IPS DF 6.9 (cell line): ENCODE data around the gene CACNA2D4.
"Not testable (repeated sequence)": the region's sequence is repeated elsewhere in the genome, so short reads cannot be mapped to it uniquely, and the experiment has no call there.

ENCODE experiments used
- DNase-seq: peaks from one replicate; pipeline ENCODE4 v3.0.0-alpha.2; 2013; ENCODE audit warnings: low read depth, low spot score
- H3K27ac ChIP-seq: one replicate; pipeline ENCODE4 v1.5.1; 2013; ENCODE audit warnings: low read length, control low read depth
- H3K27me3 ChIP-seq: 2 replicates; pipeline ENCODE4 v1.6.1; 2013; ENCODE audit warnings: mild to moderate bottlenecking, low read length; ENCODE audit not compliant: control insufficient read depth, insufficient read depth
- H3K36me3 ChIP-seq: 2 replicates; pipeline ENCODE4 v1.6.1; 2013; ENCODE audit warnings: low read length; ENCODE audit not compliant: control insufficient read depth, insufficient read depth
- H3K4me1 ChIP-seq: 2 replicates; pipeline ENCODE4 v1.6.1; 2013; ENCODE audit warnings: low read length; ENCODE audit not compliant: control insufficient read depth, insufficient read depth
- H3K4me3 ChIP-seq: 2 replicates; pipeline ENCODE4 v1.5.1; 2013; ENCODE audit warnings: mild to moderate bottlenecking, low read length
- H3K9me3 ChIP-seq: 2 replicates; pipeline ENCODE4 v1.6.1; 2013; ENCODE audit warnings: low read length, inconsistent platforms; ENCODE audit not compliant: control insufficient read depth, insufficient read depth
- WGBS: extraction: QIAGEN DNeasy Blood & Tissue Kit; methylation state at CpG from one replicate; pipeline ENCODE4 v1.1.7; 2013; ENCODE audit warnings: mixed read lengths, missing lambda C conversion rate; ENCODE audit not compliant: insufficient read length, insufficient coverage; 5-methylcytosine and 5-hydroxymethylcytosine counted together

CACNA2D4 gene

GRCh38 chr12:1945502-1945901, 27.1 kb upstream of the CACNA2D4 start:
- H3K4me3 ChIP-seq, DNase-seq, H3K27ac ChIP-seq, H3K27me3 ChIP-seq, H3K36me3 ChIP-seq, H3K9me3 ChIP-seq, H3K4me1 ChIP-seq: not testable (repeated sequence)
- no CpG with 5 or more reads among the region's 5 CpGs for WGBS

- Histone ChIP-seq H3K36me3 (no peaks in the 10 kb centered on the region), H3K4me3 (no peak overlapping the region), H3K27me3 (no peaks in the 10 kb centered on the region), H3K4me1 (no peaks in the 10 kb centered on the region; the same call in 1 of the 2 replicates), H3K9me3 (no peaks in the 10 kb centered on the region), H3K27ac (no peak overlapping the region)
- no CpG with 5 or more reads among the region's 16 CpGs for WGBS
- peak; percentile 58 for DNase-seq
These were observed 21.6 kb upstream of the CACNA2D4 start for GRCh38 chr12:1939801-1940607.

- DNase-seq, result no peak
- Histone ChIP-seq H3K36me3 (no peaks in the 10 kb centered on the region), H3K27me3 (no peaks in the 10 kb centered on the region), H3K4me3 (no peak overlapping the region), H3K9me3 (no peaks in the 10 kb centered on the region), H3K4me1 (no peaks in the 10 kb centered on the region; the same call in 1 of the 2 replicates), H3K27ac (no peak overlapping the region)
- WGBS, result no CpG with 5 or more reads among the region's 10 CpGs
These were observed 20.9 kb upstream of the CACNA2D4 start for GRCh38 chr12:1939331-1939730.

- Histone ChIP-seq H3K4me3 (no peak overlapping the region), H3K27me3 (no peaks in the 10 kb centered on the region), H3K36me3 (no peaks in the 10 kb centered on the region), H3K9me3 (no peaks in the 10 kb centered on the region), H3K4me1 (no peaks in the 10 kb centered on the region; the same call in 1 of the 2 replicates), H3K27ac (no peak overlapping the region)
- no peak for DNase-seq
- no CpG with 5 or more reads among the region's 12 CpGs for WGBS
These were observed 19.2 kb upstream of the CACNA2D4 start for GRCh38 chr12:1937481-1938224.

- H3K27ac ChIP-seq, result no peak overlapping the region
- no peak overlapping the region for H3K4me3 ChIP-seq
- no peaks in the 10 kb centered on the region; the same call in 1 of the 2 replicates for H3K4me1 ChIP-seq
- no CpG with 5 or more reads among the region's 25 CpGs for WGBS
- no peaks in the 10 kb centered on the region for H3K9me3 ChIP-seq
- H3K36me3 ChIP-seq, result no peaks in the 10 kb centered on the region
- DNase-seq, result no peak
- no peaks in the 10 kb centered on the region for H3K27me3 ChIP-seq
These were observed 18.2 kb upstream of the CACNA2D4 start for GRCh38 chr12:1936406-1937320.

GRCh38 chr12:1935700-1936378, 17.4 kb upstream of the CACNA2D4 start:
- H3K36me3 ChIP-seq, result no peaks in the 10 kb centered on the region
- no peaks in the 10 kb centered on the region; the same call in 1 of the 2 replicates for H3K4me1 ChIP-seq
- H3K27ac ChIP-seq, result no peak overlapping the region
- DNase-seq, result no peak
- no peak overlapping the region; the same call in 1 of the 2 replicates for H3K4me3 ChIP-seq
- no peaks in the 10 kb centered on the region for H3K9me3 ChIP-seq
- WGBS, result no CpG with 5 or more reads among the region's 21 CpGs
- H3K27me3 ChIP-seq, result no peaks in the 10 kb centered on the region

- H3K9me3 ChIP-seq, result no peaks in the 10 kb centered on the region
- no peaks in the 10 kb centered on the region for H3K27me3 ChIP-seq
- H3K4me3 ChIP-seq, result no peak overlapping the region
- H3K27ac ChIP-seq, result no peak overlapping the region
- no peaks in the 10 kb centered on the region for H3K36me3 ChIP-seq
- DNase-seq, result no peak
- WGBS, result no CpG with 5 or more reads among the region's 10 CpGs
- H3K4me1 ChIP-seq, result no peaks in the 10 kb centered on the region; the same call in 1 of the 2 replicates
These were observed 16.8 kb upstream of the CACNA2D4 start for GRCh38 chr12:1935242-1935641.

GRCh38 chr12:1934831-1935230, 16.4 kb upstream of the CACNA2D4 start:
- no peak for DNase-seq
- Histone ChIP-seq H3K36me3 (no peaks in the 10 kb centered on the region), H3K9me3 (no peaks in the 10 kb centered on the region), H3K27me3 (no peaks in the 10 kb centered on the region), H3K27ac (no peak overlapping the region), H3K4me3 (no peak overlapping the region), H3K4me1 (no peaks in the 10 kb centered on the region; the same call in 1 of the 2 replicates)
- WGBS, result 100% methylated on average over 2 of the region's 12 CpGs

GRCh38 chr12:1934068-1934467, 15.6 kb upstream of the CACNA2D4 start:
- no peak overlapping the region for H3K4me3 ChIP-seq
- no peak for DNase-seq
- H3K27me3 ChIP-seq, result no peaks in the 10 kb centered on the region
- WGBS, result no CpG with 5 or more reads among the region's 5 CpGs
- H3K9me3 ChIP-seq, result no peaks in the 10 kb centered on the region
- H3K4me1 ChIP-seq, result no peaks in the 10 kb centered on the region; the same call in 1 of the 2 replicates
- H3K27ac ChIP-seq, result no peak overlapping the region
- no peaks in the 10 kb centered on the region for H3K36me3 ChIP-seq
